Loucy (cell line): ENCODE data around the gene TBC1D24.
"Not testable (repeated sequence)": the region's sequence is repeated elsewhere in the genome, so short reads cannot be mapped to it uniquely, and the experiment has no call there.

Source experiments
- H2AFZ ChIP-seq: fragments of 200-600 bp; sonication (generic); 2 replicates; pipeline ENCODE4 v1.6.0; 2016; ENCODE audit warnings: antibody characterized with exemption, mild to moderate bottlenecking, low read length, moderate library complexity
- H3F3A ChIP-seq: fragments of 200-600 bp; 2 replicates; pipeline ENCODE4 v1.6.0; 2016; ENCODE audit warnings: antibody characterized with exemption, low read depth, mild to moderate bottlenecking
- H3K27me3 ChIP-seq: fragments of 200-600 bp; sonication (generic); 2 replicates; pipeline ENCODE4 v1.6.1; 2014; ENCODE audit warnings: low read length, mild to moderate bottlenecking; ENCODE audit not compliant: insufficient read depth, poor library complexity, severe bottlenecking
- H3K36me3 ChIP-seq: fragments of 200-600 bp; sonication (generic); 2 replicates; pipeline ENCODE4 v1.6.1; 2016; ENCODE audit warnings: low read length; ENCODE audit not compliant: insufficient read depth
- H3K4me1 ChIP-seq: fragments of 200-600 bp; sonication (generic); 2 replicates; pipeline ENCODE4 v1.5.1; 2014; ENCODE audit warnings: low read length, mild to moderate bottlenecking; ENCODE audit not compliant: insufficient read depth, poor library complexity, severe bottlenecking
- H3K4me2 ChIP-seq: fragments of 200-600 bp; sonication (generic); 2 replicates; pipeline ENCODE4 v1.6.0; 2014; ENCODE audit warnings: antibody characterized with exemption, low read length, low read depth, mild to moderate bottlenecking; ENCODE audit not compliant: poor library complexity, severe bottlenecking
- H3K4me3 ChIP-seq: fragments of 200-600 bp; sonication (generic); 2 replicates; pipeline ENCODE4 v1.5.1; 2014; ENCODE audit warnings: low read length, mild to moderate bottlenecking, mixed read lengths; ENCODE audit not compliant: poor library complexity, severe bottlenecking
- H3K79me2 ChIP-seq: fragments of 200-600 bp; sonication (generic); 2 replicates; pipeline ENCODE4 v1.6.1; 2014; ENCODE audit warnings: low read length; ENCODE audit not compliant: insufficient read depth
- H3K9ac ChIP-seq: fragments of 200-600 bp; sonication (generic); 2 replicates; pipeline ENCODE4 v1.6.0; 2014; ENCODE audit warnings: mild to moderate bottlenecking, low read depth, low read length, moderate library complexity; ENCODE audit not compliant: poor library complexity, severe bottlenecking
- H3K9me2 ChIP-seq: fragments of 200-600 bp; sonication (generic); replicated peaks from 2 replicates; pipeline ENCODE4 v1.6.1; 2016; ENCODE audit warnings: low read depth, low read length, mixed read lengths
- H3K9me3 ChIP-seq: fragments of 200-600 bp; sonication (generic); 2 replicates; pipeline ENCODE4 v1.6.1; 2014; ENCODE audit warnings: mild to moderate bottlenecking, antibody characterized with exemption, low read length, low read depth; ENCODE audit not compliant: insufficient read depth
- H4K20me1 ChIP-seq: fragments of 200-600 bp; sonication (generic); 2 replicates; pipeline ENCODE4 v1.6.0; 2014; ENCODE audit warnings: antibody characterized with exemption, low read length, mild to moderate bottlenecking; ENCODE audit not compliant: insufficient read depth, poor library complexity, severe bottlenecking
- EZH2phosphoT487 ChIP-seq: fragments of 200-600 bp; IDR thresholded peaks from 2 replicates; pipeline ENCODE4 v1.6.1; 2018; ENCODE audit warnings: antibody characterized with exemption, mild to moderate bottlenecking, moderate library complexity, borderline replicate concordance
- TF ChIP-seq, protein P1 (sequence below): fragments of 200-600 bp; sonication (generic); conservative IDR thresholded peaks from 2 replicates; pipeline ENCODE4 v1.5.1; 2014; ENCODE audit warnings: mild to moderate bottlenecking, antibody characterized with exemption, low read length

Gene TBC1D24

DNA sequence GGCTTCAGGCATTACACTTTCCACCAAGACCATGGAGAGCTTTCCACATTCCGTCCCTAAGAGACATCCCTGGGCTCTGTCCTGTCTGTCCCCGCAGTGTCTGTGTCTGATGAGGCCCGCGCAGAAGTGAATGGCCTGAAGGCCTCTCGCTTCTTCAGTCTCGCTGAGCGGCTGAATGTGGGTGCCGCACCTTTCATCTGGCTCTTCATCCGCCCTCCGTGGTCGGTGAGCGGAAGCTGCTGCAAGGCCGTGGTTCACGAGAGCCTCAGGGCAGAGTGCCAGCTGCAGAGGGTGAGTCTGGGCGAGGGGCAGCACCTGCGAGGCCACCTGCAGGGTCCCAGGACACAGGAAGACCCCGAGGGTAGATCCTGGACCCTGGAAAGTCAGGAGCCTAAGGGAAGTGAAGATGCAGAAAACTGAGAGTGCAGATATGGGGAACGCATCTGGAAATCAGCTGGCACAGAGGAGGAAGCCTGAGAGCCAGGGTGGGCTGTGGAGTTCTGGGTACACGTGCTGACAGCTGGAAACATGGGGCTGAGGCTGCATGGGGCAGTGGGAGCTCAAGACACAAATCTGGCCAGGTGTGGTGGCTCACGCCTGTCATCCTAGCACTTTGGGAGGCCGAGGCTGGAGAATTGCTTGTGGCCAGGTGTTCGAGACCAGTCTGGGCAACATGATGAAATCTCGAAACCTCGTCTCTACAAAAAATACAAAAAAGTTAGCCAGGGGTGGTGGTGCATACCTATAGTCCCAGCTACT lies 37.7 kb upstream of the TBC1D24 start:
- no peak overlapping the region for H3K4me2 ChIP-seq
- H3K9me2 ChIP-seq = no peaks in the 10 kb centered on the region
- H3K27me3 ChIP-seq = no peaks in the 10 kb centered on the region
- H3F3A ChIP-seq = no peaks in the 10 kb centered on the region
- TF ChIP-seq EZH2phosphoT487 = no peak
- TF ChIP-seq, protein P1, sequence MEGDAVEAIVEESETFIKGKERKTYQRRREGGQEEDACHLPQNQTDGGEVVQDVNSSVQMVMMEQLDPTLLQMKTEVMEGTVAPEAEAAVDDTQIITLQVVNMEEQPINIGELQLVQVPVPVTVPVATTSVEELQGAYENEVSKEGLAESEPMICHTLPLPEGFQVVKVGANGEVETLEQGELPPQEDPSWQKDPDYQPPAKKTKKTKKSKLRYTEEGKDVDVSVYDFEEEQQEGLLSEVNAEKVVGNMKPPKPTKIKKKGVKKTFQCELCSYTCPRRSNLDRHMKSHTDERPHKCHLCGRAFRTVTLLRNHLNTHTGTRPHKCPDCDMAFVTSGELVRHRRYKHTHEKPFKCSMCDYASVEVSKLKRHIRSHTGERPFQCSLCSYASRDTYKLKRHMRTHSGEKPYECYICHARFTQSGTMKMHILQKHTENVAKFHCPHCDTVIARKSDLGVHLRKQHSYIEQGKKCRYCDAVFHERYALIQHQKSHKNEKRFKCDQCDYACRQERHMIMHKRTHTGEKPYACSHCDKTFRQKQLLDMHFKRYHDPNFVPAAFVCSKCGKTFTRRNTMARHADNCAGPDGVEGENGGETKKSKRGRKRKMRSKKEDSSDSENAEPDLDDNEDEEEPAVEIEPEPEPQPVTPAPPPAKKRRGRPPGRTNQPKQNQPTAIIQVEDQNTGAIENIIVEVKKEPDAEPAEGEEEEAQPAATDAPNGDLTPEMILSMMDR = no peak
- peaks cover 34% of the 10 kb centered on the region; the same call in 1 of the 2 replicates for H3K36me3 ChIP-seq
- no peaks in the 10 kb centered on the region for H3K9me3 ChIP-seq
- no peaks in the 10 kb centered on the region for H3K4me1 ChIP-seq
- no peak overlapping the region for H2AFZ ChIP-seq
- H3K9ac ChIP-seq = no peak overlapping the region
- peaks cover 12% of the 10 kb centered on the region for H3K79me2 ChIP-seq
- no peak overlapping the region for H3K4me3 ChIP-seq
- no peaks in the 10 kb centered on the region for H4K20me1 ChIP-seq

DNA sequence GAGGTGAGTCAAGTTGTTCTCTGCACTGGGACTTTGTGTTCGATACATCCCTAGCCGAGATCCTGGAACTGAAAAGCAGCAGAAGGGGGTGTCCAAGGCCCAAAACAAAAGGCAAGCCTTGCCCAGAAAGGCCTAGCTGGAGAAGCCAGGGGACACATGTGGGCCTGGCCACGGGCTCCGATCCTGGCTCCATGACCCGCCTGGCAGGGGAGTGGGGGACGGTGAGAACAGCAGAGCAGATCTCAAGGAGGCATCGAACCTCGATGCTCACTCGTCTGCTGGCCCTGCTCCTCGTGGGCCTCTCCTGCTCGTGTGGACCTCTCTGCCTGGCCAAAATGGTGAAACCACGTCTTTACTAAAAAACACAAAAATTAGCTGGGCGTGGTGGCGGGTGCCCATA lies 36.8 kb upstream of the TBC1D24 start:
- Histone ChIP-seq H3K9me3 (no peaks in the 10 kb centered on the region), H3K27me3 (no peaks in the 10 kb centered on the region), H3K36me3 (peaks cover 28% of the 10 kb centered on the region; the same call in 1 of the 2 replicates), H3K4me1 (no peaks in the 10 kb centered on the region), H3F3A (no peaks in the 10 kb centered on the region), H3K9ac (no peak overlapping the region), H3K4me2 (no peak overlapping the region), H4K20me1 (no peaks in the 10 kb centered on the region), H3K79me2 (peaks cover 3% of the 10 kb centered on the region; the same call in 1 of the 2 replicates), H3K9me2 (no peaks in the 10 kb centered on the region), H3K4me3 (no peak overlapping the region), H2AFZ (no peak overlapping the region)
- TF ChIP-seq, protein P1 = no peak
- TF ChIP-seq EZH2phosphoT487 = no peak

DNA sequence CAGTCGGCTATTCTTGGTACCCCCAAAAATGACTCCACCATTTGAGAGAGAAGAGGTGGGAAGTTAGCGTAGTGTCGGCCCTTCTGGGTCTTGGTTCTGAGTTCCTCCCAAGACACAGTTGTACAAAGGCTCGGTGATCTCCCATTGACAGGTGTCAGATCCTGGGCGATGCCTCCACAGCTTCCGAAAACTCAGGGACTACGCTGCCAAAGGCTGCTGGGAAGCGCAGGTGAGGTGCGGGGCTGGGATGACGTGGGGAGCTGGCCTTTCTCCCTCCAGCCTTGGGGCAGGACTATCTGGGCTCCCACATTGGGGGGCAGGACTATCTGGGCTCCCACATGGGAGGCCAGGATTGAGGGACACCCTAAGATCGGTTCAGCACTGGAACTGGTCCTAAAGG lies 35.3 kb upstream of the TBC1D24 start:
- H3K36me3 ChIP-seq = peaks cover 26% of the 10 kb centered on the region; the same call in 1 of the 2 replicates
- H3F3A ChIP-seq = no peaks in the 10 kb centered on the region
- H3K4me3 ChIP-seq = no peak overlapping the region
- H3K9me2 ChIP-seq = no peaks in the 10 kb centered on the region
- TF ChIP-seq EZH2phosphoT487 = no peak
- TF ChIP-seq, protein P1 = no peak
- no peak overlapping the region for H3K4me2 ChIP-seq
- H2AFZ ChIP-seq = no peak overlapping the region
- H4K20me1 ChIP-seq = no peaks in the 10 kb centered on the region
- H3K79me2 ChIP-seq = no peaks in the 10 kb centered on the region
- H3K4me1 ChIP-seq = no peaks in the 10 kb centered on the region
- no peaks in the 10 kb centered on the region for H3K27me3 ChIP-seq
- H3K9ac ChIP-seq = no peak overlapping the region
- no peaks in the 10 kb centered on the region for H3K9me3 ChIP-seq

DNA sequence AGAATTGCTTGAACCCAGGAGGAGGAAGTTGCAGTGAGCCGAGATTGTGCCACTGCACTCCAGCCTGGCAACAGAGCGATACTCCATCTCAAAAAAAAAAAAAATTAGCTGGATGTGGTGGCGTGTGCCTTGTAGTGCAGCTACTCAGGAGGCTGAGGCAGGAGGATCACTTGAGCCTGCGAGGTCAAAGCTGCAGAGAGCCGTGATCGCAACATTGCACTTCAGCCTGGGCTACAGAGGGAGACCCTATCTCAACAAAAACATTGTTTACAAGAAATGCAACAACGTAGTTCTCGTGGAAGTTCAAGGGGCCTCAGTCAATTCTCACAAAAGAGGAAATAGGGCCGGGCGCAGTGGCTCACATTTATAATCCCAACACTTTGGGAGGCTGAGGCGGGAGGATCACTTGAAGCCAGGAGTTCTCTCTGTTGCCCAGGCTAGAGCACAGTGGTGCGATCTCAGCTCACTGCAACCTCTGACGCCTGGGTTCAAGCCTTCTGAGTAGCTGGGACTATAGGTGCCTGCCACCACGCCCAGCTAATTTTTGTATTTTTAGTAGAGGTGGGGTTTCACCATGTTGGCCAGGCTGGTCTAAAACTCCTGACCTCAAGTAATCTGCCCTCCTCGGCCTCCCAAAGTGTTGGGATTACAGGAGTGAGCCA lies 33.7 kb upstream of the TBC1D24 start:
- H3K4me1 ChIP-seq, H4K20me1 ChIP-seq, H3K27me3 ChIP-seq, H3K79me2 ChIP-seq, H3K9me2 ChIP-seq, H3K4me3 ChIP-seq, H3K9ac ChIP-seq, H2AFZ ChIP-seq, H3K9me3 ChIP-seq, H3K4me2 ChIP-seq, H3F3A ChIP-seq: not testable (repeated sequence)
- peaks cover 32% of the 10 kb centered on the region; the same call in 1 of the 2 replicates for H3K36me3 ChIP-seq
